Panc1 (cell line): ENCODE results near the gene GPC6.

ENCODE experiments used
- CTCF ChIP-seq: fragments of 450-650 bp; IDR thresholded peaks from 2 replicates; pipeline ENCODE4 v1.5.1; 2017; ENCODE audit warnings: mild to moderate bottlenecking
- POLR2AphosphoS5 ChIP-seq: IDR thresholded peaks from 2 replicates; pipeline ENCODE4 v1.6.1; 2012; ENCODE audit warnings: mild to moderate bottlenecking, low read depth, low read length, moderate library complexity
- REST ChIP-seq, 2 experiments: IDR thresholded peaks; 2 replicates each; pipeline ENCODE4 v1.6.1; 2011 to 2012; ENCODE audit warnings: low read depth in 2 of 2, control low read depth in 1 of 2, low read length in 1 of 2, mild to moderate bottlenecking in 1 of 2, moderate library complexity in 1 of 2; ENCODE audit not compliant: insufficient read depth in 1 of 2
- TCF7L2 ChIP-seq: IDR thresholded peaks from 2 replicates; pipeline ENCODE4 v1.6.1; 2011; ENCODE audit warnings: mild to moderate bottlenecking, low read depth, low read length, inconsistent platforms

- no peak for TF ChIP-seq CTCF
- TF ChIP-seq REST (IDR thresholded peaks at IDR 0.05; ENCODE audit: insufficient read depth in 1 of 2, low read depth in 2 of 2, low read length in 1 of 2) = no peak
- TF ChIP-seq POLR2AphosphoS5 = no peak
- TF ChIP-seq TCF7L2 = no peak
Measured at GRCh38 chr13:94371855-94372254, 1145.2 kb downstream of the GPC6 start.
